GM23338 (cell line): Measurements from ENCODE around the gene UPF2.
"Not testable (repeated sequence)": the region's sequence is repeated elsewhere in the genome, so short reads cannot be mapped to it uniquely, and the experiment has no call there.

Experiments
- EZH2phosphoT487 ChIP-seq: fragments of 200-600 bp; sonication (generic); IDR thresholded peaks from one replicate; pipeline ENCODE4 v1.8.1; 2018; ENCODE audit warnings: antibody characterized with exemption; ENCODE audit not compliant: unreplicated experiment
- JUNB ChIP-seq: IDR thresholded peaks from one replicate; pipeline ENCODE4 v1.6.1; 2016; ENCODE audit warnings: antibody characterized with exemption; ENCODE audit not compliant: unreplicated experiment
- REST ChIP-seq: IDR thresholded peaks from one replicate; pipeline ENCODE4 v1.6.1; 2018; ENCODE audit warnings: antibody characterized with exemption; ENCODE audit not compliant: unreplicated experiment
- TF ChIP-seq, protein P1 (sequence below), 2 experiments: fragments of 200-600 bp in 1 of 2; sonication (generic) in 1 of 2; conservative IDR thresholded peaks; 2 replicates each; pipeline versions ENCODE4 v1.5.1 to v1.6.1; 2016 to 2017; ENCODE audit warnings: antibody characterized with exemption in 2 of 2, low read depth in 2 of 2, mild to moderate bottlenecking in 2 of 2, moderate library complexity in 1 of 2
- TF ChIP-seq, protein P2 (sequence below): fragments of 250-450 bp; sonication (Bioruptor Pico); IDR thresholded peaks from 2 replicates; pipeline ENCODE4 v1.5.0; 2020; ENCODE audit warnings: mild to moderate bottlenecking, moderate library complexity

GRCh38 chr10:12071441-12071840, 28.8 kb upstream of the UPF2 start:
- TF ChIP-seq, protein P1, sequence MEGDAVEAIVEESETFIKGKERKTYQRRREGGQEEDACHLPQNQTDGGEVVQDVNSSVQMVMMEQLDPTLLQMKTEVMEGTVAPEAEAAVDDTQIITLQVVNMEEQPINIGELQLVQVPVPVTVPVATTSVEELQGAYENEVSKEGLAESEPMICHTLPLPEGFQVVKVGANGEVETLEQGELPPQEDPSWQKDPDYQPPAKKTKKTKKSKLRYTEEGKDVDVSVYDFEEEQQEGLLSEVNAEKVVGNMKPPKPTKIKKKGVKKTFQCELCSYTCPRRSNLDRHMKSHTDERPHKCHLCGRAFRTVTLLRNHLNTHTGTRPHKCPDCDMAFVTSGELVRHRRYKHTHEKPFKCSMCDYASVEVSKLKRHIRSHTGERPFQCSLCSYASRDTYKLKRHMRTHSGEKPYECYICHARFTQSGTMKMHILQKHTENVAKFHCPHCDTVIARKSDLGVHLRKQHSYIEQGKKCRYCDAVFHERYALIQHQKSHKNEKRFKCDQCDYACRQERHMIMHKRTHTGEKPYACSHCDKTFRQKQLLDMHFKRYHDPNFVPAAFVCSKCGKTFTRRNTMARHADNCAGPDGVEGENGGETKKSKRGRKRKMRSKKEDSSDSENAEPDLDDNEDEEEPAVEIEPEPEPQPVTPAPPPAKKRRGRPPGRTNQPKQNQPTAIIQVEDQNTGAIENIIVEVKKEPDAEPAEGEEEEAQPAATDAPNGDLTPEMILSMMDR (conservative IDR thresholded peaks at IDR 0.05; ENCODE audit: low read depth in 2 of 2) = not testable (repeated sequence)
- not testable (repeated sequence) for TF ChIP-seq JUNB, EZH2phosphoT487, REST
- TF ChIP-seq, protein P2, sequence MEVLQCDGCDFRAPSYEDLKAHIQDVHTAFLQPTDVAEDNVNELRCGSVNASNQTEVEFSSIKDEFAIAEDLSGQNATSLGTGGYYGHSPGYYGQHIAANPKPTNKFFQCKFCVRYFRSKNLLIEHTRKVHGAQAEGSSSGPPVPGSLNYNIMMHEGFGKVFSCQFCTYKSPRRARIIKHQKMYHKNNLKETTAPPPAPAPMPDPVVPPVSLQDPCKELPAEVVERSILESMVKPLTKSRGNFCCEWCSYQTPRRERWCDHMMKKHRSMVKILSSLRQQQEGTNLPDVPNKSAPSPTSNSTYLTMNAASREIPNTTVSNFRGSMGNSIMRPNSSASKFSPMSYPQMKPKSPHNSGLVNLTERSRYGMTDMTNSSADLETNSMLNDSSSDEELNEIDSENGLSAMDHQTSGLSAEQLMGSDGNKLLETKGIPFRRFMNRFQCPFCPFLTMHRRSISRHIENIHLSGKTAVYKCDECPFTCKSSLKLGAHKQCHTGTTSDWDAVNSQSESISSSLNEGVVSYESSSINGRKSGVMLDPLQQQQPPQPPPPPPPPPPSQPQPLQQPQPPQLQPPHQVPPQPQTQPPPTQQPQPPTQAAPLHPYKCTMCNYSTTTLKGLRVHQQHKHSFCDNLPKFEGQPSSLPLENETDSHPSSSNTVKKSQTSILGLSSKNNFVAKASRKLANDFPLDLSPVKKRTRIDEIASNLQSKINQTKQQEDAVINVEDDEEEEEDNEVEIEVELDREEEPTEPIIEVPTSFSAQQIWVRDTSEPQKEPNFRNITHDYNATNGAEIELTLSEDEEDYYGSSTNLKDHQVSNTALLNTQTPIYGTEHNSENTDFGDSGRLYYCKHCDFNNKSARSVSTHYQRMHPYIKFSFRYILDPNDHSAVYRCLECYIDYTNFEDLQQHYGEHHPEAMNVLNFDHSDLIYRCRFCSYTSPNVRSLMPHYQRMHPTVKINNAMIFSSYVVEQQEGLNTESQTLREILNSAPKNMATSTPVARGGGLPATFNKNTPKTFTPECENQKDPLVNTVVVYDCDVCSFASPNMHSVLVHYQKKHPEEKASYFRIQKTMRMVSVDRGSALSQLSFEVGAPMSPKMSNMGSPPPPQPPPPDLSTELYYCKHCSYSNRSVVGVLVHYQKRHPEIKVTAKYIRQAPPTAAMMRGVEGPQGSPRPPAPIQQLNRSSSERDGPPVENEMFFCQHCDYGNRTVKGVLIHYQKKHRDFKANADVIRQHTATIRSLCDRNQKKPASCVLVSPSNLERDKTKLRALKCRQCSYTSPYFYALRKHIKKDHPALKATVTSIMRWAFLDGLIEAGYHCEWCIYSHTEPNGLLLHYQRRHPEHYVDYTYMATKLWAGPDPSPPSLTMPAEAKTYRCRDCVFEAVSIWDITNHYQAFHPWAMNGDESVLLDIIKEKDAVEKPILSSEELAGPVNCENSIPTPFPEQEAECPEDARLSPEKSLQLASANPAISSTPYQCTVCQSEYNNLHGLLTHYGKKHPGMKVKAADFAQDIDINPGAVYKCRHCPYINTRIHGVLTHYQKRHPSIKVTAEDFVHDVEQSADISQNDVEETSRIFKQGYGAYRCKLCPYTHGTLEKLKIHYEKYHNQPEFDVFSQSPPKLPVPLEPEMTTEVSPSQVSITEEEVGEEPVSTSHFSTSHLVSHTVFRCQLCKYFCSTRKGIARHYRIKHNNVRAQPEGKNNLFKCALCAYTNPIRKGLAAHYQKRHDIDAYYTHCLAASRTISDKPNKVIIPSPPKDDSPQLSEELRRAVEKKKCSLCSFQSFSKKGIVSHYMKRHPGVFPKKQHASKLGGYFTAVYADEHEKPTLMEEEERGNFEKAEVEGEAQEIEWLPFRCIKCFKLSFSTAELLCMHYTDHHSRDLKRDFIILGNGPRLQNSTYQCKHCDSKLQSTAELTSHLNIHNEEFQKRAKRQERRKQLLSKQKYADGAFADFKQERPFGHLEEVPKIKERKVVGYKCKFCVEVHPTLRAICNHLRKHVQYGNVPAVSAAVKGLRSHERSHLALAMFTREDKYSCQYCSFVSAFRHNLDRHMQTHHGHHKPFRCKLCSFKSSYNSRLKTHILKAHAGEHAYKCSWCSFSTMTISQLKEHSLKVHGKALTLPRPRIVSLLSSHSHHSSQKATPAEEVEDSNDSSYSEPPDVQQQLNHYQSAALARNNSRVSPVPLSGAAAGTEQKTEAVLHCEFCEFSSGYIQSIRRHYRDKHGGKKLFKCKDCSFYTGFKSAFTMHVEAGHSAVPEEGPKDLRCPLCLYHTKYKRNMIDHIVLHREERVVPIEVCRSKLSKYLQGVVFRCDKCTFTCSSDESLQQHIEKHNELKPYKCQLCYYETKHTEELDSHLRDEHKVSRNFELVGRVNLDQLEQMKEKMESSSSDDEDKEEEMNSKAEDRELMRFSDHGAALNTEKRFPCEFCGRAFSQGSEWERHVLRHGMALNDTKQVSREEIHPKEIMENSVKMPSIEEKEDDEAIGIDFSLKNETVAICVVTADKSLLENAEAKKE (CRISPR knock-in tag) = not testable (repeated sequence)
